Measurements from ENCODE around the gene BCAS2.

The BCAS2 gene

DNA sequence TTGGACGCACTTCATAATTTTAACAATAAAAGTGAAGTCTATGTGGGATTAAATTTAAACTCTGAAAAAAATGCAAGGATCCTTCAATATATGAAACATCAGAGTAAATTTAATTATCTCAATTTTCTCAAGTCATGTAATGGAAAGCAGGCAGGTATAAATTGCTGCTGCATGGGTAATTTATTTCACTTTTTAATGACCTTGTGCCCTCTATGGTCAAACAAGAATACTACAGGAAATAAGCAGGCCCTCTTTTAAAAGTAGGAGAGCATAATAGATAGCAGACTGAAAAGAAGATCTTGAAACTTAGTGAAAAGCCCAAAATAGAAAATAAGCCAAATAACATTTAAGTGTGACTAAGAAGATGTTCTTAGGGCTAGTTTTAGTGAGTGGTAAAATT lies 22.9 kb downstream of the BCAS2 start:
- no peak for DNase-seq (ENCODE audit: low read depth in 2 of 2)

DNA sequence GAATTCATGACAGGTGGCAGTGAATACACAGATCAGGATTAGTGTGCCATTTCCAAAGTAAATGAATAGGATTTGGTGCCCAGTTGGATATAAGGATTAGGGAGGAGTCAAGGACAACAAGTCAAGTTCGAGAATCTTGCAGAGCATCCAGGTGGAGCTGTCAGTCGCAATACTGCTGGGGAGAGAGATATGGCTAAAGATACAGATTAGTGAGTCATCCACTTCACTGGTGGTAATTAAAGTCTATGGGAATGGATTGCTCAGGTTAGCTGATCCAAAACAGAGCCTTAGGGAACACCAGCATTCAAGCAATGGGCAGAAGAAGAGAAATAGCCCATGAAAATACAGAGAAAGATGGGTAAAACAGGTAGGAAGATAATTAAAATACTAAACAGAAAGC lies 26.8 kb downstream of the BCAS2 start:
- no peak for DNase-seq (ENCODE audit: low read depth in 2 of 2)

DNA sequence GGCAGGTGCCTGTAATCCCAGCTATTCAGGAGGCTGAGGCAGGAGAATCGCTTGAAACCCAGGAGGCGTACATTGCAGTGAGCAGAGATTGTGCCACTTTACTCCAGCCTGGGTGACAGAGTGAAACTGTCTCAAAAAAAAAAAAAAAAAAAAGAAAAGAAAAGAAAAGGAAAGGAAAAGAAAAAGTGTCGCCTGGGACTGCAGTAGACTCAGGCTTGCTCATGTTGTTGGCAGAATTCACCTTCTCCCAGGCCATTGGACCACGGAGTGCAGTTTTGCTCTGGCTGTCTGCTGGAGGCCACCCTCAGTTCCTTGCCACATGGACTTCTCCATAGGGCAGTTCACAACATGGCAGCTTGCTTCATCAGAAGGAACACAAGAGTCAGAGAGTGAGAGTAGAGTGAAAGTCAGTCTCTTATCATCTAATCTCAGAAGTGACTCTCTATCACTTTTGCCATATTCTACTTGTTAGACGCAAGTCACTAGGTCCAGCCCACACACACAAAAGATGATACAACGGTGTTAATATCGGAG lies 29.2 kb downstream of the BCAS2 start:
- DNase-seq (ENCODE audit: low read depth in 2 of 2) = no peak

DNA sequence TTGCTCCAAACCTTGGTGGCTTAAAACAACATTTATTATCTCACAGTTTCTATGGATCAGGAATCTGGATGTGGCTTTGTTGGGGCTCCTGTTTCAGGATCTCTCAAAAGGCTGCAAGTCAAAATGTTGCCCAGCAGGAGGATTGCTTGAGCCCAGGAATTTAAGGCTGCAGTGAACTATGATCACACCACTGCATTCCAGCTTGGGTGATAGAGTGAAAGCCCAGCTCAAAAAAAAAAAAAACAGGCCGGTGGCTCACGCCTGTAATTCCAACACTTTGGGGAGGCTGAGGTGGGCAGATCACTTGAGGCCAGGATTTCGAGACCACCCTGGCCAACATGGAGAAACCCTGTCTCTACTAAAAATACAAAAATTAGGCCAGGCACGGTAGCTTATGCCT lies 30.0 kb downstream of the BCAS2 start:
- DNase-seq (ENCODE audit: low read depth in 2 of 2) = no peak

DNA sequence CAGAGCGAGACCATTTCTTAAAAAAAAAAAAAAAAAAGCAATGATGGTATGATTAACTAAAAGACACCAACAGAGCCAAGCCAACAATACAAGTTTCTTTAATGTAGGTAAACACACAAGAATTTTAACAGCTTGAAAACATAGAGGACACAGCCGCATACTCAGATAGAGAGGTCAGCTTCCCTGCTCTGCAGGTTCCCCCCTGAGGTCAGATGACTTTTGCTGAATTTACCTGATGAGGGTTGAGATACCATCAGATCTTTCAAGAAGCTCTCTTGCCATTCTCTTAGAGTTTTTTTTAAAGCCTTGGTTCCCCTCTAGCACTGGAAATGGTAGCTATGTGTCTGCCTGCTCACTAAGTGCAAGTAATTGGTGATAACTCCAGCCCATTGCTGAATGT lies 31.1 kb downstream of the BCAS2 start:
- DNase-seq (ENCODE audit: low read depth in 2 of 2) = no peak

DNA sequence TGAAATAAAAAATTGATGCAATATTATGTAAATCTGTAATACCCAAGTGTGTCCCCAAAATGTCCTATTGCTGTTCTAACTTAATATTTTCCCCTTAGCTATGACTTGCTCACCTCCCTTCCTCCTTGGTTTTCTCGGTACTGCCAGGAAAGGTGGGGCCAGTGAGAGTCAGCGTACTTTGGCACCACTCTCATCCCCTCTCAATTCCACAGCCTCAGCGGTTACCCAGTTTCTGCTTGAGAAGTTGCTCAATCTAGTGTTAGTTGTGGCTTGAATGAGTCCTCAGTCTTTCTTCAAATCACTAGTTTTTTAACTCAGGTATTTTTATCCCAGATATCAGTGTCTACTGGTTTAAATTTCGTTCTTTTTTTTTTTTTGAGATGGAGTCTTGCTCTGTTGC lies 32.3 kb downstream of the BCAS2 start:
- no peak for DNase-seq (ENCODE audit: low read depth in 2 of 2)

DNA sequence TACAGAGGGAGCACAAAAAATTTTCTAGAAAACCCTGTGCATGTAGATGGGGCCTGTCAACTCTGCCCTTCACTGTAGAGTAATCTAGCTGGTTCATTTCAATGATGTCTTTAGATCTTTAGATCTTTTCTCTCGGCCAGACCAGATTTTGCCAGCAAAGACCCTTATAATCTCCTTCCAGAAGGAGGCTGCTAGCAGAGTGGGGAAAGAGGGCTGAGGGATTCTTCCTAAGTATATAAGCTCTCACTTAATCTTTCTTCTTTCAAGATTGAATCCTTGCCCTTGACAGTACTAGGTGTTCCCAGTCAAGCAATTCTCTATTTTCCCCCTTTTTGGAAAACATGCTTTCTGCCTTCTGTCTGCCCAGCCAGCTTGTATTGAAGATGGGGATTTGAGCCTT lies 34.3 kb downstream of the BCAS2 start:
- no peak for DNase-seq (ENCODE audit: low read depth in 2 of 2)

DNA sequence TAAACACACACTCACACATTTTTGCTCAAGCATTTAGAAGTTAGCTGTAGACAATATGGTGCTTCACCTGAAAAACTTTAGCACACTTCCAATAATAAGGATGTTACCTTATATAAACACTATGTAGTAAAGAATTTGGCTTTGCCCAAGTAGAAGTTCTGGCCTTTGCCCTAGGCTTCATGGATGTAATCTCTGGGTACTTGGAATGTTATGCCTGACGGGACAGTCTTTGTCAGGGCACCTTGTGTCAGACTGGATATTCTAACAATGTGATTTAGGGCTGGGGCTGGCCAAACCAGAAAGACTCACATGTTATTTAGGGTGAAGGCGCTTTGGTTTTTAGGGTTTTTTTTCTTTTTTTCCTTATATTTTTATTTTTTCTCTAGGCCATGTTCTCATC lies 35.6 kb downstream of the BCAS2 start:
- DNase-seq (ENCODE audit: low read depth in 2 of 2) = no peak

DNA sequence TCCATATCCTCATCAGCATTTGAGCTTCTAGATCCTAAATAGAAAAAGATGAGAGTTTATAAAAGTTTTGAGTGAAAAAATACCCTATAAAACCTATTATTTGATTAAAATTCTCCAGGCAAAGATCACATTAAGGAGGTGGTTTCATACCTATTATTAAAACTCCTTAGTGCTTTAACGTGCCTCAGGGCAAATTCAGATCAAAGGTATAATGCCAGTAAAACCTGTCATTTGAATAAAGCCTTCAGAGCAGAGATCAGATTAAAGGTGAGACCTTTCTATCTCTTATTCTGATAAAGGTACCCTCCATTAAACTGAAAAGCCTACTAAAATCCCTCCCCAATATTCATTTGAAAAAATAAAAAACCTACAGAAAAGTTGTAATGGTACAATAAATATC lies 36.1 kb downstream of the BCAS2 start:
- no peak for DNase-seq (ENCODE audit: low read depth in 2 of 2)

DNA sequence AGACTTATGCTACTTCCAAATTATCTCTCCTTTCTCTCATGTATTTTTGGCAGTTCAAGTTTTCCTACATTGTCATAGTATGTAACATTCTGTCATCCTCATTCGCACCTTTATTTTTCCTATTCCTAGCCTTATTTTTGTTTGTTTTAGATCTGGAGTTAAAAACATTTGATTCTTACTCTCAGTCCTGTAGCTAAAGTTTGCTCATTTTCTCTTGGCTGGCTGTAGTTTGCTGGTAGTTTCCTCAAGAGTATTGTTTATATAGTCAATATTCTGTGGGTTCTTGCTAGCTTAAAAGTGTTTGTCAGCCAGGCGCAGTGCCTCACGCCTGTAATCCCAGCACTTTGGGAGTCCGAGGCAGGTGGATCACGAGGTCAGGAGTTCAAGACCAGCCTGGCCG lies 40.6 kb downstream of the BCAS2 start:
- no peak for DNase-seq (ENCODE audit: low read depth in 2 of 2)

DNA sequence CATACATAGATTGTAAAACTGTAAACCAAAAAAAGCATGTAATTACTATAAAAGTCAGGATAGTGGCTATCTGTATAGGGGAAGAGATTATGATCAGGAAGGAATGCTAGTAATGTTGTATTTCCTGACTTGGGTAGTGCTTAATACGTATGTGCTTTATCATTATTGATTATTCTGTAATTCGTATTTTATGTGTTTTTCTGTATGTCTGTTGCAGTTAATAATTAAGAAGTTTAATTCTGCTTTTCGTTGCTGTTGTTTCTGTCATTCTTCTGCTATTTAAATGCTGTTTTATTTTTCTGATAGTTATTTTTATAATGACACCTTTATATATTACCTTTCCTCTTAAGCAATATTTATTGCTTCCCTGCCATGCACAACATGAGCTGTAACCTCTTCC lies 41.1 kb downstream of the BCAS2 start:
- no peak for DNase-seq (ENCODE audit: low read depth in 2 of 2)

DNA sequence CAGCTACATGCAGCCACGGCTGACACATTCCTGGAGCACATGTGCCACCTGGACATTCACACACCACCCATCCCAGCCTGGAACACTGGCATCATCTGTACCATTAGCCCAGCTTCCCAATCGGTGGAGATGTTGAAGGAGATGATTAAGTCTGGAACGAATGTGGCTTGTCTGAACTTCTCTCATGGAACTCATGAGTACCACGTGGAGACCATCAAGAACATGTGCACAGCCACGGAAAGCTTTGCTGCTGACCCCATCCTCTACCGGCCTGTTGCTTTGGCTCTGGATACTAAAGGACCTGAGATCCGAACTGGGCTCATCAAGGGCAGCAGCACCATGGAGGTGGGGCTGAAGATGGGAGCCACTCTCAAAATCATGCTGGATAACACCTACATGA lies 45.4 kb downstream of the BCAS2 start:
- DNase-seq (ENCODE audit: low read depth in 2 of 2) = no peak

DNA sequence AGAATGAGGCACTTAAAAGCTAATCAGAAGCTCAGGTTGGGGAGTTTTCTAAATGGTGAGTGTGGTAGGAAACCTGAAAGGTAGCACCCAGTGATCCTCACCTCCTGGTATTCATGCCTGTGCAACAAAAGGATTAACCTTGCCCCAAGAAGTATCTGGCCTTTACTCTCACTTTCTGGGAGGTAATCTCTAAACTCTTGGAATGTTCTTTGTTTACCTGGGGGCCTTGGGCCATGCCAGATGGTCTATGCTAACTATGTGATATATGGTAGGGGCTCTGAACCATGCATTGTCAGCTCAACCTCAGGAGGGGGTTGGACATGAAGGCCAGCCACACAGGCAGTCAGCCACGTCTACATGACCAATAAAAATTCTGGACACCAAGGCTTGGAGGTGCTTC lies 46.0 kb downstream of the BCAS2 start:
- DNase-seq (ENCODE audit: low read depth in 2 of 2) = no peak

DNA sequence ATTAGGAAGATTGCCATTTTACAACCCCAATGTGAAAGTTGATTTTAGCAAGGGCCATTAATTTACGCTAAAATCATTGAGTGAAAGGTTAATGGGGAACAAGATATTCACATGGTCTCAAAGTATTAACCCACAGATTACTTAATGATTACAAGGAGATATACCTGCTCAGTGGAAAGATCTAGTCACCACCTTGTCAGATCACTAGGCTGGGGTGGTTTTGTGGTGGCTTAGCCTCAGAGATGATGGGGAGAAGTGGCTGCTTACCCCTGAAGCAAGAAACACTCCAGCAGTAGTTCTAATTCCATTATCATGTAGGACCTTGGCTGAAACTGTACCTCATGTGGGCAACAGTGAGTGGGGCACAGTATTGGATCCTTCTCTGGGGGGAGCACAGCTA lies 50.3 kb downstream of the BCAS2 start:
- DNase-seq (ENCODE audit: low read depth in 2 of 2) = no peak

DNA sequence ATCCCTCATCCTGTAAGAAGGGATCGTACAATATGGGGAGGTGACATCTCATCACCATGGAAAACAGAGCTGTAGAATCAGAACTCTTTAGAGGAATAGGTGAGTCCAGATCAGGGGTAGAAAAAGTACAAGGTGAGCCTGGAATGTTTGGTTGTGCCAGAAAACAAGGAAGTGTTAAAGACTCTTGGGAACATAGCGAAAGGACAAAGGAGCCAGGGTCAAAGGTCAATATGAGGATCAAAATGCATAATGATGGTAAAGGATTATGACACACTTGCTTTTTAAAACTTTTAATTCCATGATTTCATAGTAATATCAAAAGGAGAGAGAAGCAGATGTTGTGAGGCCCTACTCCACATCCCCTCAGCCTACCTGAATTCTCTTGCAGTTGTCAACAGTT lies 51.2 kb downstream of the BCAS2 start:
- DNase-seq (ENCODE audit: low read depth in 2 of 2) = no peak

DNA sequence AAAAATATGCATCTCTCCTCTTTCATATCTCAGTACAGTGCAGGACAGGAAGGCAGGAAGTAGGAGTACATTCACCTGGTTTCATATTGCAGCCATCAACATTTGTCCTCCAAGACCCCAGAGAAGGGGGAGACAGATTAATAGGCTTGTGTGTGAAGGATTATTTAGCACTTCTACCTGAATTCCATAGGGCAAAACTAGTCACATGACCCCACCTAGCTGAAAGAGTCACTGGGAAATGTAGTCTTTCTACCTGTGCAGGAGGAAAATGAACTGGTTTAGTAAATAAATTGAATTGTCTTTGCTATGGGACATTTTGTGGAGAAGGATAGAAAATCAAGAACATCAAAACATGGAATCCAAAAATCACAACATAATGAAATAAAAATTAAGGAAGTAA lies 56.5 kb downstream of the BCAS2 start:
- no peak for DNase-seq (ENCODE audit: low read depth in 2 of 2)

DNA sequence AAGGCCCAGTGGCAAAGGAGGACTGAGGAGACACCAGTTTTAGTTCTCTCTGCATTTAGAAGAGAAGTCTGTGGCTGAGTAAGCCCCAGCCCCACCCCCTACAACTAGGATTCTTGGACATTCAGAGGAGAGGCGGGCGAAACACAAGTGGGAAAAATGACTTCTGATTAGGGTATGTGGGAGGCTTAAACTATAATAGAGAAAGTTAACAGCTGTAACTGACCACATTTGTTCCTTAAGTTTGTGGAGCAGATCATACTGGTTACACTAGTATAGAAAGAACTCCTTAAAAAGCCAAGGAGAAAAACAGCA lies 59.2 kb downstream of the BCAS2 start:
- no peak for DNase-seq (ENCODE audit: low read depth in 2 of 2)

DNA sequence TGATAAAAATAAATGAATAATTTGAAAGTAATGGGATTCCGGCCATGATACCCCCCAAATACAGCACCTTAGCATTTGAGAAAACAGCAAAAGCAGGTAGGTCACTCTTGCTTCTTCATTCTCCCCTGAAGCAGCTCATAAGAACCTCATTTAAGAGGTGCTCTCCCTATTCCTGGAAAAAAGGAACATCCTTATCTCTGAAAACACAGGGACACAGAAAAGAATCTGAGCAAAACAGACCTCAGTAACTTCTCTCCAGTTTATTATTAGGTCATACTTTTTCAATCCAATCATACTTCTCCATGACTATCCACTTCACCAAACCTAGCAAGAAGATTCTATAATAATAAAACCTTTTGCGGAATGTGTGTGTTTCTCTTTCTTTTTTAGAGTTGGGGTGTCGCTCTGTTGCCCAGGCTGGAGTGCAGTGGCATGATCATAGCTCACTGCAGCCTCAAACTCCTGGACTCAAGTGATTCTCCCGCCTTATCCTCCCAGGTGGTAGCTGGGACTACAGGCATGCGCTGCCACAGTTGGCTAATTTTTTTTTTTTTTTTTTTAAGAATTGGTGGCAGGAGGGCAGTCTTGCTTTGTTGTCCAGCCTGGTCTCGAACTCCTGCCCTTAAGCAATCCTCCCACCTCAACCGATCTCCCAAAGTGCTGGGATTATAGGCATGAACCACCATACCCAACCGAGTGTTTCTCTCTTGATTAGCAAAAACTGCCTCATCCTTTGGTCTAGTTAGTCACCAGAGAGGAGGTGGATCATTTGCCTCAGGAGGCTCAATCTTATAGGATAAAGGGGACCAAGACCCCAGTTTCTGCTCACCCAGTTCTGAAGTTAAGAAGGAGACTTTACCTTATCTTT lies 59.8 kb downstream of the BCAS2 start:
- DNase-seq (ENCODE audit: low read depth in 2 of 2) = no peak
